Amygdala (tissue), 56 donors: ENCODE measurements around the gene FAM222A.
"Not testable (repeated sequence)": the region's sequence is repeated elsewhere in the genome, so short reads cannot be mapped to it uniquely, and the experiment has no call there.

ENCODE experiments used
- DNase-seq, 56 donors: peaks; one replicate each; lab custom pipeline; 2025; lab: John Stamatoyannopoulos, UW

Gene FAM222A

DNA sequence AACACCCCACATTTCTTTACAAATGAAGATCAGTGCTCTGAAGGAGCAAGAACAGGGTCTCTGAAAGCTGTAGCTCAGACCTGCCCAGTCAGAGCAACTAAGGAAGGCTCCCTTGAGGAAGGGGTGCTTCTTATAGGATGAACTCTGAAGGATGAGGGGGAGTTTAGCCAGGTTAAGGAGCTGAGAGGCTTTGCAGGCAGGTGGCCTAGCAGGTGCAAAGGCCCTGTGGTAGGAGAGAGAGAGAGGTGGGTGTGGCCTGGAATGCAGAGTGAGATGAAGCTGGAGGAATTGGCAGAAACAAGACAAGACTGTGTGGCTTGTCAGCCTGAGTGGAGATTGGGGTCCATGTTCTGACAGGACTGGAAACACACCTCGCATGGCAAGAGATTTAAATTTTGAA lies 20.5 kb upstream of the FAM222A start:
- DNase-seq = no peak

DNA sequence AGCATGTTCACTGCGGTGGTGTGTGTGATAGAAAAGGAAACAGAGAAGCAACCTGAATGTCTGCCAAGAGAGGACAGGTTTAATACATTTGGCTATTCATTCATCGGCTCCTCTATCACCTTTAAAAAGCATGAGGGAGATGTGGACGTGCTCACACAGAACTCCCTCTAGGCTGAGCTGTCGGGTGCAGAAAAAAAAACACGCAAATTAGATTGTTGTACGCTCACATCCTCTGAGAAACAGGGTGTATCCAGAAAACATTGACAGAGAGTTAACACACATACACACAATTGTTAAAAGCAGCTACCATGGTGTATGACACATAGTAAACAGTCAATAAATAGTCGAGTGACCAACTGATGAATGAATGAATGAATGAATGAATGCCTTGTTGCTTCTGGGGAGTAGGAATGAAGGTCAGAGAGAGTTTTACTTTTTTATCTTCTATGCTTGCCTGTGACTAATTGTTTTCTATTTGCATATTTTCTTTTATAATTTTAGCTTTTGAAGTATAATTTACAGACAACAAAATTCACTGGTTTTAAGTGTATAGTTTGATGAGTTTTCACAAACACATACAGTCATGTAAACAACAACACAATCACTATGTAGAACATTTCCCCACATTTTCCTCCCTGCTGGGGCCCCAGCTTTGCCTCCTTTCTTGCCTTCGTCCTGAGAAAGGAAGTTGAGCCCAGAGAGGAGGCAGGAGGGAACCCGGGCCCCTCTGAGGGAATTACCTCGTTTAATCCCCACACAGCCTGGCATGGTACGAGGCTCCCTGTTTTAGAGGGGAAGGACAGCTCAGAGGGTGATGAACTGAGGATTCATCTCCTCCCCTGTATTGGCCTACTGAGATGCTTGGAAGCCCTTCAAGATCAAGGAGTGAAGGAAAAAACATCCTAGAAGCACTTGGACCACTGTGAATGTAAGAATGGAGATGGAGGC lies 19.7 kb upstream of the FAM222A start:
- no peak for DNase-seq

DNA sequence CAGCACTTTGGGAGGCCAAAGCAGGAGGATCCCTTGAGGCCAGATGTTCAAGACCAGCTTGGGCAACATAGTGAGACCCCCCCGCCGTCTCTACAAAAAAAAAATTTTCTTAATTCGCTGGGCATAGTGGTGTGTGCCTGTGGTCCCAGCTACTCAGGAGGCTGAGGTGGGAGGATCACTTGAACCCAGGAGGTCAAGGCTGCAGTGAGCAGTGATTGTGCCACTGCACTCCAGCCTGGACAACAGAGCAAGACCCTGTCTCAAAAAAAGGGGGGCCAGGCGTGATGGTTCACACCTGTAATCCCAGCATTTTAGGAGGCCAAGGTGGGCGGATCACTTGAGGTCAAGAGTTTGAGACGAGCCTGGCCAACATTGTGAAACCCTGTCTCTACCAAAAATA lies 19.0 kb upstream of the FAM222A start:
- DNase-seq = not testable (repeated sequence)

DNA sequence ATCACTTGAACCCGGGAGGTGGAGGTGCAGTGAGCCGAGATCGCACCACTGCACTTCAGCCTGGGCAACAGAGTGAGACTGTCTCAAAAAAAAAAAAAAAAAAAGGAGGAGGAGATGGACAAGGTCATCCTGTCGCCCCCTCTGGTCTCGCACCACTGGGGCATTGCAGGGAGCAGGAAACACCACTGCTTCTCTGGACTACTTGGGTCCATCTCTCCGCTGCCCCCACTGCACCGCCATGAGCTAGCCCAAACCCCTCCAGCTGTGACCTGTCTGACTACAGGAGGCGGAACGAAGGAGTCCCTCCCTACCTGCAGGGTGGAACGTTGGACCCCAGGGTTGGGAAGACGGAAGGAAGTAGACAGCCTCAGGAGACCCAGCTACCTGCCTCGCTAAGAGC lies 18.2 kb upstream of the FAM222A start:
- no peak for DNase-seq

DNA sequence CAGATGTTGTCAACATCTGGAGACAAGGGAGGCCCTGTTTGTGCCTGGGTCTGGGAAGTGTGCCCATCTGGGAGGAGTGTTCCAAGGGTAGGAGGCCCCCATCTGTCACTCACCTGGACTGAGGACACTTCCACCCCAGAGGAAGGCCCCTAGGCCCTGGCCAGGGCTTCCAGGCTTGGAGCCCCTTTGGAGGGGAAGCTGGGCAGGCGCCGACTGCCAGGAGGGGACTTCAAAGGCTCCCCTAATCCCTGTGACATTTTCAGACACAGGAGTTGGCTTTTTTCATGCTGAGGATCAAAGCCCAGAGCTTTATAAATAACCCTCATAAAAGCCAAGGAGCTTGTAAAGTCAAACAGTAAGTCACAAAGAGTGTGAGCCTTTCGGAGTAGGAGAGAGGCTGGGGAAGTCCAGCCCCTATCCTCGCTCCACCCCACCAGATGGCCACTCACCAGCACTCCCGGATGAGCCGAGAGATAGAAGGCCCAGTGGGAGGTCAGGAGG lies 17.6 kb upstream of the FAM222A start:
- DNase-seq = peak in 5 of 56 donors; percentile 10 to 32 (median 26)

DNA sequence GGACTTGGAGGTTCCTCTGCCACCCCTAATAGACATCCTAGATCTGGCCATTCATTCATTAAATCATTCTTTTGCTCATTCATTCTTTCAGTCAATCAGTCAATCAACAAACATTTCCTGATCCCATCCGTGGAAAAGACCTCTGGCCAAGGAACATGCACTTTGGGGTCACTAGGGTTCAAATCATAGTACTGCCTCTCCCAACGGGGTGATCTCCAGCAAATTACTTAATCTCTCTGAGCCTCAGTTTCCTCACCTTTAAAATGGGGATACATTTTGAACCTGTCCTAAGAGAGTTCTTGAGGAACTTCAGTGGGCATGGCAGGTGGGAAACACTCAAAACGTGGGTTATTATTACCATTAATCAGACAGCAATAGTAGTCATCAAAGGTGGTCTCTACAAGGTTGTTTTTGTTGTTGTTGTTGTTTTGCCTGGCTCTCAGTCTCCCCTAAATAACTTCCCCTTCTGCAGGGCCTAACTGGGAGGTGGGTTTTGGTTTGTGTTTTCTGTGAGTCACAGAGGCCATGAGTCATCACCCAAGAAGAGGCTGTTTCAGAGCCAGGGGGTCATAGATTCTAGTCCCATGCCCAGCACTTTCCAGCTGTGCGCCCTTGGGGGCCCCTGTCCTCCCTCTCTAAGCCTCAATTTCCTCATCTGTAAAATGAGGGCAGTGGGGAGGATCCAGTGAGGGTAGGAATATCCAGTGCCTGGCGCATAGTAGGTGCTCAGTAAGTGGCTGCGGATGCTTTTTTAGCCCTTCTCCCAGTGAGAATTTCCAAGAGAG lies 16.9 kb upstream of the FAM222A start:
- DNase-seq = no peak

DNA sequence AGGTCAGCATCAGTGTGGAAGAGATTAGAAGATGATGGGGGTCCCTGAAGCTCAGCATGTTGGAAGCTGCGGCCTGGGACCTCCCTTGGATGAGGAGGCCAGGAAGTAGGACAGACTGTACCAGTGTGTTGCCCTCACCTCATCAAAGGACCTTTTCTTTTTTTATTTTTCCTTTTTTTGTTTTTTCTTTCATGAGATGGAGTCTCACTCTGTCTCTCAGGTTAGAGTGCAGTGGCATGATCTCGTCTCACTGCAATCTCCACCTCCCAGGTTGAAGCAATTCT lies 16.4 kb upstream of the FAM222A start:
- DNase-seq = no peak

DNA sequence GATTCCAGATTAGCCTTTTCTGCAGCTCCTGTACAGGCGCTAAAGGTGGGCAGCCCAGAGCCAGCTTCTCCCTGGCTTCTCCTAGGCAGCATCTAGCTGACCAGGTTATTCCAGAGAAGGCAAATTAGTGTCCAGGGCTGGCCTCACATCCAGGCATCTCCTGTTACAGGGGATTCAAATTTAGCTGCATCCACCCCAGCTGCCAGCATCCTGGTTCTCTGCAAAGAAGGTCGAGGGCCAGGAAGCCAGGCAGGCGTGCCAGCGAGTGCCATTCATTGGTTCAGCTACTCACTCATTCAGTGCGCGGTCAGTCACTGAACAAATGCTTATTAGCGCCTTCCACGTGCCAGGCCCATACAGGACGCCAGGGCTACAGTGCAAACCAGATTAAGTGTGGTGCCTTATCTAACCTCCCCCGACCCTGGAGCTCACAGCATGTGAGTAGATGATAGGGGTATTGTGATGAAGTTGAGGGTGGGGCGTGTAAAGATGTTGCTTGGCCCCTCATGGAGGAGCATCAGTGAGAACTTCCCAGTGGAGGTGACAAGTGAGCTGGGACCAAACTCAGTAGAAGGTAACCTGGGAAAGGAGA lies 15.7 kb upstream of the FAM222A start:
- no peak for DNase-seq

DNA sequence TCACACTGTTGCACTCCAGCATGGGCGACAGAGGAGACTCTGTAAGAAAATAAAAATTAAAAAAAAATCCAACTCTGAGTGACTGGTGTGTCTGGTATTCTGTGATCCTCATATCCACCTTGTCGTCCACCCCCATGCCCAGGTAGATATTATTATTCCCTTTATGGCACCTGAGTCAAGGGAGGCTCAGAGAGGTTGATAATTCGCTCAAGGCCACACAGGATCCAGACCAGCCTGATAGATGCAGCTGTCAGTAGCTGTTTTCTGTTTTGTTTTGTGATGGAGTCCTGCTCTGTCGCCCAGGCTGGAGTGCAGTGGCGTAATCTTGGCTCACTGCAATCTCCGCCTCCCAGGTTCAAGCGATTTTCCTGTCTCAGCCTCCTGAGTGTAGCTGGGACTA lies 14.8 kb upstream of the FAM222A start:
- no peak for DNase-seq

DNA sequence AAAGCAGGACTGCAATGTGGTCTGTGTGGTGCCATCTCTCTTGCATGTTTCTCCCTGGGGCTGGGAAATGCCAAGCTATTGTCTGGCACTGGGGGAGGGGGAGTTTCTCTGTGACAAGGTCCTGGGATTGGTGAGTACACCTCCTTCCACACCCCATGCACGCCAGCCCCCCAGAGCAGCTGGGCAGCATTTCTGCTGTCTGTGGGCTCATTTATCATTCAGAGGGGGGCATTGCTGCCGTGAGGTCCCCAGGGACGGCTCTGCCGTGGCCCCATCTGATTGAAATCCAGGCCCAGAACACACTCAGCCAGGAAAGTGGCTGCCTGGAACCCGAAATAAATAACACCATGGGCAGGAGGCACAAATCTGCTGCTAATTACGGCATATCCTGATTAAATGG lies 12.6 kb upstream of the FAM222A start:
- no peak for DNase-seq

DNA sequence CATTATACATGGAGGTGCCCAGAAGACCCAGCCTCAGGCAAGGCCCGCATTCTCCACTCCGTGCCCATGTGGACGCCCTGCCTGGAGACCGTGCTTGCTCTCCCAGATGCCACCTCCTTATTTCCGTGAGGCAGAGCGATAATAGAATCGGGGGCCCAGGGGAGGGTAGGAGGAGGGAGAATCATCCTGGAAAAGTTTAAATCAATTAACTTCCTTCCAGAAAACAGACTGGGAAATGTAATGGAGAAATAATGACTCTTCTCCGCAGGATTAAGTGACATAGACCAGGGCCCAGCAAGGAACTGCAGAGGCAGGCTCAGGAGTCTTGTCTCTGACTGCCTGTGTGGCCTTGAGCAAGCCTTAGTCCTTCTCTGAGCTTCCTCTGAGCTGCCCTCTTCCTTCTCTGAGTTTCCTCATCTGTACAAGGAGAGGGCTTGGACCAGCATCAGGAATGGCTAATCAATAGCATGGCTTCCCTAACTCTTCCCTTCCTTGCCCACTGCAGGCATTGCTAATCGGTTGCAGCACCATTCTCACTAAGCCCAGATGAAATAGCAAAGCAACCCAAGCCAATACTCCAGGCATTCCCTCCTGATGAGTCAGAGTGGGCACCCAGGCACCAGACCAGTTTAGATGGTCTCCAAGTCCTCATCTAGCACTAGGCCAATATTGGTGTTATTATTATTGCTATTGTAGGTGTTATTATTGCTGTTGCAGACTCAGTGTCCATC lies 11.3 kb upstream of the FAM222A start:
- DNase-seq = no peak

DNA sequence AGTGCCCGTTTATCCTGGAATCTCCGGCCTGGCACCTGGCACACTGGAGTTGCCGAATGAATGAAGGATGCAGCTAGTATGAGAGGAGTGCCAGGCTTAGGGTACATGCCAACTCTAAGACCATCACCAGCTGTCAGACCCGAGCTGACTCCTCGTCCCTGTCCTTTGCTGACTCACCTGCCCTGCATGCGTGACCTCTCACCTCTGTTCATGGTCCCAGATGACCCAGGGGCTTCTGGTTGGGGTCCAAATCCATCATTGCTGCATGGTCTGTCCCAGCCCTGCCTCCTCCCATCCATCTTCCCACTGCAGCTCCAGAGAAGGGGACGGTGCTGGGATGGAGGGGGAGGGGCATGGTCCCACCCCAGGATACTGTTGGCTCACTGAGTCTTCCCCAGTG lies 9.9 kb upstream of the FAM222A start:
- no peak for DNase-seq

DNA sequence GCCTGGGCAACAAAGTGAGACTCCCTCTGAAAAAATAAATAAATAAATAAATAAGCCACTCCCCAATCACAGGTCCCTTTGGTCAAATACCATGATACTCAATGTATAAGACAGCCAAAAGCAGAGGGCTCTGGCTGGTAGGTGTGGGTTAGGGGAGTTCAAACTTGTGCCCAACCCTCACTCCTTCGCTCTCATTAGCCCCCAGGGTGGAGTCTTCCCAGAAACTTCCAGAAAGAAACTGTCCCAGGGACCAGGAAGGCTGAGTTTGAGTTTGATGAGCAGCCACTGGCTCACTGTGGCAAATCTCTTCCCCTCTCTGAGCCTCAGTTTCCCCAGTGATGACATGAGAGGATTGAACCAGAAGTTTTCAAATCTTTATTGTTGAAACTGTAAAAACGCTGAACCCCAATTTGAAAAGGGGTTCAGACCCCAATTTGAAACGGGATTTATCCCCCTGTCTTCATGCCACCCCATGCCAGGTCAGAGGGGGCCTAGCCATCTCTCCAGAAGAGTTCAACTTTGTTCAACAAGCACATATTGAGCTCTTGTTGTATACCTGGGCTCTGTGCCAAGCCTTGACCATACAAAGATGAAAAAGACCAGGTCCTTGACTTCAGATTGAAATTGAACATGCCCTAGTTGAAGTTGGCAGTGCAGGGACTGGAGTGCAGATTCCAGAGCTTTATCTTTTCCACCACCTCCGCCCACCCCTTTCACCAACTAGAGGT lies 9.1 kb upstream of the FAM222A start:
- no peak for DNase-seq

DNA sequence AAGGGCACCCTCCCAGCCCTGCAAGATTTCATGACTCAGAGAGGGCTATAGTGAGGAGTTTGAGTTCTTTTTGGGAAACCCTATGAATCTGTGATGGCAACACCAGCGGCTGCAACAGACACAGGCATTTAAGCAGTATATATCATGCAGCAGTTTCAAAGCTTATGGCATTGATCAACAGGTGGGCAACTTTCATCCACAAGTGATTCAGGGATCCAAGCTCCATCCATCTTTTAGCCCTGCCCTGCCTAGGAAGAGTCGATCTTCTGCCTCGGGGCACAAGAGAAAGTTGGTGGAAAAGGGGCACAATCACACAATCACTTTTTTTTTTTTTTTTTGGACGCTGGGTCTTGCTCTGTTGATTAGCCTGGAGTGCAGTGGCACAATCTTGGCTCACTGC lies 8.3 kb upstream of the FAM222A start:
- DNase-seq = no peak

DNA sequence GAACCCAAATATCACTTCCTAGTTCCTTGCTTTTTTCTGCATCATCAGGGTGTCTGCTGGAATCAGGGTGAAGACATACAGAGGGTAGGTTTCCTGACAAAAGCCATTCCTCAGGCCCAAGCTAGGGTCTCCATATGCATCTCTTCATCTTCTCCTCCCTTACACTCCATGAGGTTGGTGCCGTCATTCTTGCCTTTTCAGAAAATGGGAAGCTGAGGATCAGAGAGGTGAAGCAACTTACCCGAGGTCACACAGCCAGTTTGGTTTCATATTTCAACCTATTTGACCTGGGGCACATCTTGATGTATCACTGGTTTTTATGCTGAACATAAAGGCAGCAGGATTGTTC lies 7.3 kb upstream of the FAM222A start:
- no peak for DNase-seq

DNA sequence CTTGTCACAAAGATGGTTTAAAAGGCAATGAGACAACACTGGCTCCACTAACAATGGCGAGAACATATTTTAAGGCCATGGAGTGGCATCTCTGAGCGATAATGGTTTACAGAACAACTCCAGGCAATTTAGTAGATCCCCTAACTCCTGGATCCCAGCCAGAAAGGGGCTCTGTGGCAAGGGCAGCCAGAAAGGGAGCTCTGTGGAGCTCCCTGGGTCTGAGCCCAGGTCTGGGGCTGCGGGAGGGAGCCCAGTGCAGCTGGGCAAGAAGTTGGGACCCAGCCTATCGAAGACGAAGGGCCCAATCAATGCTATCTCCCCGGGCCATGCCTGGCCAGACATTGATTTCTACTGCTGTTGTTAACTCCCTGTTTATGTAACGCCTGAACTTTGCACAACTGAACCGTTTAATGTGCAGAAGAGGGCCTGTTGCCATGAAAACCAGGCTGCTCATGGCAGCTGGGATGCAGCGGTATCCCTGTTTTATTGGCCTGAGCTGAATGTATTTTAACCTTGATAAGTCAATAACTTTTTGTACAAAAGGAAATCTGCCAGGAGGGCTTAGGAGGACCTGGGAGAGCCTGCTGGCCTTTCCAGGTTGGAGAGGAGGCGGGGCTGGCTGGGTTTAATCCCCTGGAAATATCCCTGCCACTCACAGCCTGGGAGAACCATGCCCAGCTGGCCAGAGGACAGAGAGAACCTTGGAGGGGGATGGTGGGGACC lies 6.7 kb upstream of the FAM222A start:
- peak in 5 of 56 donors; percentile 1 to 31 (median 6) for DNase-seq

DNA sequence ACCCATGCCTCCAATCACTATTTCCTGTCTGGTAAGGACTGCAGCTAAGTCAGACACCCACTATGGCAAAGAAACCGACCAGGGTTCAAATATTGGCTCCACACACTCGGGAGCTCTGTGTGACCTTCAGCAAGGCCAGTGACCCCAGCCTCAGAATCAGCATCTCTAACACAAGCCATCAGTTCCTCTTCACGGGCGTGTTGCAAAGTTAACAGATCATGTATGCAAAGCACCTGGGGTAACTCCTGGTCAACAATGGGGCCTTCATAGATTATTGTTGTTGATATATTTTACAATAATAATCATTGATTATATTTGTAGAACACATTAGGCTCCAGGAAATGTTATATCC lies 6.2 kb upstream of the FAM222A start:
- no peak for DNase-seq

DNA sequence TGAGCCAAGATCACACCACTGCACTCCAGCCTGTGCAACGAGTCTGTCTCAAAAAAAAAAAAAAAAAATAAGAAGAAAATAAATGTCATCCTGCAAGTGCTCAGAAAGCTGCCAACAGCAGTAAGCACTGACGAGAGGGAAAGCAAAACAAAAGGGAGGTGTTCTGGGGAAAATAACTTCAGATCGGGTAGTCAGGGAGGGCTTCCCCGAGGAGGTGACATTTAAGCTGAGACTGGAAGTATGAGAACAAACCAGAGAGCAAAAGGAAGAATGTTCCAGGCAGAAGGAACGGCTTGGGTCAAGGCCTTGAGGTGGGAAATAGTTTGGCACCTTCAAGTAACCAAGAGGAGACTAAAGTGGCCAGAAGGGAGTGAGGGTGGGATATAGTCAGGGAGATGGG lies 4.7 kb upstream of the FAM222A start:
- no peak for DNase-seq

DNA sequence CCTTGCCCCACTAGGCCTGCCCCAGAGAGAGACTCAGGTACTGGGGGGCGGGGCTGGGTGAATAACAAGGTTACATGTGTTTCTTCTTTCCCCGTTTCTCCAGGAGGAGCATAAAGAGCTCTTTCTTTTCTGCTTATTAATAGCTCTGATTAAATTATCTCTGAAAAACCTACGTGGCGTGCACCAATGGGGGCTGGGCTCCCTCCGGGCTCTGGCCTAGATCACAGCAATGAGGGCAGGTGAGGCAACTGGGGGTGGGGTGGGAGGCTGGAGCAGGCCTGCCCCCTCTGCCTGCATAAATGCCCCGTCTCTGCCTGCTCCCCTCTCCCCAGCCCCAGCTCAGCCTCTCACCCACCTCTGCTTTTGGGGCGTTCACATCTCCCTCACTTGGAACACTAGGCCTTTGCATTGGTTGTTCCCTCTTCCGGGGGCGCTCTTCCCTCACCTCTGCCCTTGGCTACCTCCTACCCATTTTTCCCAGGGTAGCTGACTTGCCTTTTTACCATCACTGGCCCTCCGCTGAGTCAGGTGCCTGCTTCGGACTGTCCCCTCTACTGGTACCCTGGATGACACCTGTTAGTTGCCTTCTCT lies 4.1 kb upstream of the FAM222A start:
- no peak for DNase-seq
